Central memory CD8-positive, alpha-beta T cell (primary cell): ENCODE results near the gene CTU2.
A peak's percentile ranks its signal among the peaks of the same experiment; 100 is the strongest.

Source experiments
- ATAC-seq: fragments of 150-1000 bp; cut with Tn5 transposase; replicated peaks from 2 replicates; pipeline ENCODE4 v1.10.0; 2022; ENCODE audit warnings: mild to moderate bottlenecking, moderate FRiP score, moderate number of reproducible peaks; ENCODE audit not compliant: poor library complexity, severe bottlenecking; ENCODE audit errors: extremely low read depth
- DNase-seq, 2 donors: peaks; one replicate each; pipeline ENCODE4 v3.0.0; 2021; ENCODE audit warnings: low spot score in 2 of 2
- H3K27ac Mint-ChIP-seq: one replicate; pipeline ENCODE4 v1.8.0; 2022; ENCODE audit warnings: low read depth, mild to moderate bottlenecking, moderate library complexity, mixed read lengths
- H3K27me3 Mint-ChIP-seq: one replicate; pipeline ENCODE4 v1.8.0; 2022; ENCODE audit warnings: mixed read lengths
- H3K36me3 Mint-ChIP-seq: one replicate; pipeline ENCODE4 v1.8.0; 2022; ENCODE audit warnings: mild to moderate bottlenecking, moderate library complexity, mixed read lengths; ENCODE audit not compliant: insufficient read depth
- H3K4me1 Mint-ChIP-seq: one replicate; pipeline ENCODE4 v1.8.0; 2022; ENCODE audit warnings: mixed read lengths
- H3K4me3 Mint-ChIP-seq: one replicate; pipeline ENCODE4 v1.8.0; 2022; ENCODE audit warnings: mild to moderate bottlenecking, moderate library complexity, mixed read lengths
- H3K9me3 Mint-ChIP-seq: one replicate; pipeline ENCODE4 v1.8.0; 2022; ENCODE audit warnings: mixed read lengths

Gene CTU2

GRCh38 chr16:88686062-88686438 is 20.3 kb upstream of the CTU2 start:
- Mint-ChIP-seq H3K4me3 (peak overlapping the region; percentile 78), H3K9me3 (no peaks in the 10 kb centered on the region), H3K4me1 (peaks cover 21% of the 10 kb centered on the region), H3K36me3 (peaks cover 10% of the 10 kb centered on the region), H3K27me3 (no peaks in the 10 kb centered on the region), H3K27ac (no peak overlapping the region)
- ATAC-seq (peak; percentile 62), DNase-seq (no peak)

- peak within 1 kb of the TSS; percentile 78 for H3K4me3 Mint-ChIP-seq
- H3K27me3 Mint-ChIP-seq = no peaks in the 10 kb centered on the region
- no peaks in the 10 kb centered on the region for H3K9me3 Mint-ChIP-seq
- no peak within 1 kb of the TSS for H3K27ac Mint-ChIP-seq
- peaks cover 9% of the 10 kb centered on the region for H3K36me3 Mint-ChIP-seq
- DNase-seq (peak; percentile 60 to 79), ATAC-seq (peak; percentile 74)
- peaks cover 19% of the 10 kb centered on the region for H3K4me1 Mint-ChIP-seq
Measured at GRCh38 chr16:88686439-88687253, 19.7 kb upstream of the CTU2 start, which contains the start of gene SNAI3. TSS of gene SNAI3 (minus strand) at chr16:88686507. CDS start at chr16:88686406, 101 bp downstream.

GRCh38 chr16:88687254-88687576 is 19.1 kb upstream of the CTU2 start:
- Mint-ChIP-seq H3K36me3 (peaks cover 10% of the 10 kb centered on the region), H3K9me3 (no peaks in the 10 kb centered on the region), H3K4me1 (peaks cover 19% of the 10 kb centered on the region), H3K27ac (no peak overlapping the region), H3K27me3 (no peaks in the 10 kb centered on the region), H3K4me3 (peak overlapping the region; percentile 78)
- ATAC-seq = no peak
- DNase-seq = no peak

GRCh38 chr16:88687676-88688012 is 18.7 kb upstream of the CTU2 start:
- Mint-ChIP-seq H3K4me3 (peak overlapping the region; percentile 78), H3K27me3 (no peaks in the 10 kb centered on the region), H3K36me3 (peaks cover 10% of the 10 kb centered on the region), H3K4me1 (peaks cover 19% of the 10 kb centered on the region), H3K9me3 (no peaks in the 10 kb centered on the region), H3K27ac (no peak overlapping the region)
- ATAC-seq (no peak), DNase-seq (no peak)

- Mint-ChIP-seq H3K36me3 (peaks cover 10% of the 10 kb centered on the region), H3K4me1 (peaks cover 22% of the 10 kb centered on the region), H3K9me3 (no peaks in the 10 kb centered on the region), H3K4me3 (no peak overlapping the region), H3K27ac (no peak overlapping the region), H3K27me3 (no peaks in the 10 kb centered on the region)
- DNase-seq = no peak
- ATAC-seq = no peak
Measured at GRCh38 chr16:88688013-88688778, 18.1 kb upstream of the CTU2 start.

- Mint-ChIP-seq H3K4me3 (peak overlapping the region; percentile 6), H3K27ac (peak overlapping the region; percentile 44), H3K4me1 (peaks cover 22% of the 10 kb centered on the region), H3K9me3 (no peaks in the 10 kb centered on the region), H3K27me3 (no peaks in the 10 kb centered on the region), H3K36me3 (peaks cover 11% of the 10 kb centered on the region)
- no peak for DNase-seq
- no peak for ATAC-seq
Measured at GRCh38 chr16:88690341-88691128, 15.8 kb upstream of the CTU2 start.

- Mint-ChIP-seq H3K27ac (peak overlapping the region; percentile 44), H3K4me3 (peak overlapping the region; percentile 6), H3K4me1 (peaks cover 22% of the 10 kb centered on the region), H3K27me3 (no peaks in the 10 kb centered on the region), H3K9me3 (no peaks in the 10 kb centered on the region), H3K36me3 (peaks cover 16% of the 10 kb centered on the region)
- DNase-seq = no peak
- ATAC-seq = no peak
Measured at GRCh38 chr16:88691129-88691813, 15.0 kb upstream of the CTU2 start.

GRCh38 chr16:88691924-88692560 is 14.3 kb upstream of the CTU2 start:
- no peaks in the 10 kb centered on the region for H3K27me3 Mint-ChIP-seq
- H3K27ac Mint-ChIP-seq = no peak overlapping the region
- peaks cover 22% of the 10 kb centered on the region for H3K4me1 Mint-ChIP-seq
- no peak for ATAC-seq
- no peak for DNase-seq
- peak overlapping the region; percentile 37 for H3K4me3 Mint-ChIP-seq
- H3K36me3 Mint-ChIP-seq = peaks cover 19% of the 10 kb centered on the region
- no peaks in the 10 kb centered on the region for H3K9me3 Mint-ChIP-seq

- Mint-ChIP-seq H3K4me3 (no peak overlapping the region), H3K27me3 (no peaks in the 10 kb centered on the region)
- no peak for ATAC-seq
Measured at GRCh38 chr16:88692861-88693260, 13.4 kb upstream of the CTU2 start.

GRCh38 chr16:88693420-88694177 is 12.7 kb upstream of the CTU2 start:
- H3K36me3 Mint-ChIP-seq = peaks cover 28% of the 10 kb centered on the region
- H3K27ac Mint-ChIP-seq = no peak overlapping the region
- ATAC-seq (no peak), DNase-seq (no peak)
- H3K27me3 Mint-ChIP-seq = no peaks in the 10 kb centered on the region
- no peak overlapping the region for H3K4me3 Mint-ChIP-seq
- H3K9me3 Mint-ChIP-seq = no peaks in the 10 kb centered on the region
- peaks cover 22% of the 10 kb centered on the region for H3K4me1 Mint-ChIP-seq

More at GRCh38 chr16:88692861-88693260, 13.4 kb upstream of the CTU2 start:
- H3K27ac Mint-ChIP-seq = no peak overlapping the region
- H3K4me1 Mint-ChIP-seq = peaks cover 22% of the 10 kb centered on the region
- DNase-seq = no peak
- peaks cover 24% of the 10 kb centered on the region for H3K36me3 Mint-ChIP-seq
- no peaks in the 10 kb centered on the region for H3K9me3 Mint-ChIP-seq

- Mint-ChIP-seq H3K27ac (peak overlapping the region; percentile 16), H3K9me3 (no peaks in the 10 kb centered on the region), H3K36me3 (peaks cover 27% of the 10 kb centered on the region), H3K27me3 (no peaks in the 10 kb centered on the region), H3K4me3 (no peak overlapping the region), H3K4me1 (peaks cover 22% of the 10 kb centered on the region)
- no peak for DNase-seq
- no peak for ATAC-seq
Measured at GRCh38 chr16:88694221-88695087, 11.8 kb upstream of the CTU2 start.
